D721Med (cell line): ENCODE measurements around the gene PDGFRB.

ENCODE experiments used
- DNase-seq: peaks from one replicate; pipeline ENCODE4 v3.0.0; 2011; ENCODE audit warnings: low spot score; ENCODE audit not compliant: insufficient read length
- FAIRE-seq: peaks from 2 replicates; lab custom pipeline; 2011; peaks lifted over from hg19 to GRCh38; lab: Jason Lieb, UNC
- TF ChIP-seq, protein P1 (sequence below): IDR thresholded peaks from 2 replicates; pipeline ENCODE4 v1.5.1; 2012; ENCODE audit warnings: mild to moderate bottlenecking, control low read depth; ENCODE audit not compliant: insufficient read depth; ENCODE audit errors: missing control alignments

PDGFRB gene

GRCh38 chr5:150153957-150154617, 1.6 kb downstream of the PDGFRB start:
- FAIRE-seq (no peak), DNase-seq (no peak)
- TF ChIP-seq, protein P1, sequence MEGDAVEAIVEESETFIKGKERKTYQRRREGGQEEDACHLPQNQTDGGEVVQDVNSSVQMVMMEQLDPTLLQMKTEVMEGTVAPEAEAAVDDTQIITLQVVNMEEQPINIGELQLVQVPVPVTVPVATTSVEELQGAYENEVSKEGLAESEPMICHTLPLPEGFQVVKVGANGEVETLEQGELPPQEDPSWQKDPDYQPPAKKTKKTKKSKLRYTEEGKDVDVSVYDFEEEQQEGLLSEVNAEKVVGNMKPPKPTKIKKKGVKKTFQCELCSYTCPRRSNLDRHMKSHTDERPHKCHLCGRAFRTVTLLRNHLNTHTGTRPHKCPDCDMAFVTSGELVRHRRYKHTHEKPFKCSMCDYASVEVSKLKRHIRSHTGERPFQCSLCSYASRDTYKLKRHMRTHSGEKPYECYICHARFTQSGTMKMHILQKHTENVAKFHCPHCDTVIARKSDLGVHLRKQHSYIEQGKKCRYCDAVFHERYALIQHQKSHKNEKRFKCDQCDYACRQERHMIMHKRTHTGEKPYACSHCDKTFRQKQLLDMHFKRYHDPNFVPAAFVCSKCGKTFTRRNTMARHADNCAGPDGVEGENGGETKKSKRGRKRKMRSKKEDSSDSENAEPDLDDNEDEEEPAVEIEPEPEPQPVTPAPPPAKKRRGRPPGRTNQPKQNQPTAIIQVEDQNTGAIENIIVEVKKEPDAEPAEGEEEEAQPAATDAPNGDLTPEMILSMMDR: no peak

DNA sequence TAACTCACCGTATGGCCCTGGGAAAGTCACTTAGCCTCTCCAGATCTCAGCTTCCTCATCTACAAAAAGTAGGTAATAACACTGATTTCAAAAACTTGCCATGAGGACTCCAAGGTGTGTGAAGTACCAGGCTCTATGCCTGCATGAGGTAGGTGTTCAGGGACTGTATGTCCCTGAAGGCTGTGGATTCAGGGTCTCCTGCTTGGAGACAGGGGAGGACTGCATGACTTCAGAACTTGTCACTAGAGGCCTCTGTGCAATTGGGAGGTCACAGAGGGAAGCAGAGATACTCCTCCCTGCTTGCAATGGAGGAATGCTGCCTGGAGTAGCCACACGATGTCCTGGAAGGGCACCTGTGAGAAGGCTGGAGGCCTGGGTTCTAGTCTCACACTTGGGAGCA, 2.2 kb downstream of the PDGFRB start:
- DNase-seq (no peak), FAIRE-seq (no peak)
- TF ChIP-seq, protein P1: no peak

GRCh38 chr5:150152636-150153462, 2.8 kb downstream of the PDGFRB start:
- FAIRE-seq: no peak

DNA sequence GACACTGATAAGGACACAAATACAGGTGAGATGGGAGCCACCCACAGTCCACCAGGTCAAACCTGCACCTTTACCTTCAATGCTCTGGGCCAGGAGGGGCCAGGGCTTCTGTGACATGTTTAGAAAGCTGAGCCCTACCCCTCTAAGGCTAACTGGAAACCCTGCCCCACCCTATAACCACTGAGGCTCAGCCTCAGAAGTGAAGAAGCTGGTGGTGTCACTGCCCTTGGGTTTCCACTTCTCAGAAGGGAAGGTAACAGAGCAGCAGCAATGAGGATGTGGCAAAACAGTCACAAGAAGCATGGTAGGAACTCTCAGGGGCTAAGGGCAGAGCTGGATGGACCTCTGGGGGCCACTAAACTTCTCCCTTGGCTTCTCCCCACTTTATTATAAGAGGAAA, 6.0 kb downstream of the PDGFRB start:
- FAIRE-seq (no peak), DNase-seq (no peak)
- TF ChIP-seq, protein P1: no peak

More at GRCh38 chr5:150152636-150153462, 2.8 kb downstream of the PDGFRB start:
- TF ChIP-seq, protein P1: no peak
- DNase-seq: no peak

GRCh38 chr5:150148117-150148927, 7.3 kb downstream of the PDGFRB start:
- TF ChIP-seq, protein P1: no peak
- DNase-seq: no peak
- FAIRE-seq: no peak

DNA sequence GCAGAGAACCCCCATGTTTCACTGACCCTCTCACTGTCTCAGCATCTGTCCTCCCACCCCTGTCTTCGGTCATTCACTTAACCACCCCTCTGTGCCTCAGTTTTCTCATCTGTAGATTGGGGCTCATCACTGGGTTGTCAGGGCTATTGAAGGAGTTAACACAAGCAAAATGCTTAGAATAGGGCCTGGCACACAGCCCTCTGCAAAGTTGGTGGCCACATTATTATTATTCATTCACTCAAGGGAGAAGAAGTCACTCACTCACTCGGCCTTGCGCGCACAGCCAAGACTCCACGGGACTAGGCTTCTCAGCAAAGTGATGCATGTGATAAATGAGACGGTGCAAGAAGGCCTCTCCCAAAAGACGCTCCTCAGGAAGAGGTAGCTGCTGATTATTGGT, 8.0 kb downstream of the PDGFRB start:
- TF ChIP-seq, protein P1: no peak
- DNase-seq (no peak), FAIRE-seq (no peak)
